Ovary (tissue), 3 donors: ENCODE measurements around the gene TUT7.

Experiments
- EP300 ChIP-seq: sonication (generic); formaldehyde crosslinking; IDR thresholded peaks from one replicate; pipeline ENCODE4 v1.6.1; 2017; ENCODE audit warnings: antibody characterized with exemption
- POLR2A ChIP-seq: fragments of 450-650 bp; IDR thresholded peaks from one replicate; pipeline ENCODE4 v1.6.1; 2017; ENCODE audit warnings: antibody characterized with exemption, mild to moderate bottlenecking, moderate library complexity
- TF ChIP-seq, protein P1 (sequence below), 3 donors: fragments of 450-650 bp in 2 of 3; fragments of 200-600 bp in 1 of 3; IDR thresholded peaks; one replicate each; pipeline versions ENCODE4 v1.5.1 to v1.8.0; 2016 to 2022; ENCODE audit warnings: antibody characterized with exemption in 3 of 3, mild to moderate bottlenecking in 1 of 3
- donor health status: DM: no; HTN: no; CAD: no.

DNA sequence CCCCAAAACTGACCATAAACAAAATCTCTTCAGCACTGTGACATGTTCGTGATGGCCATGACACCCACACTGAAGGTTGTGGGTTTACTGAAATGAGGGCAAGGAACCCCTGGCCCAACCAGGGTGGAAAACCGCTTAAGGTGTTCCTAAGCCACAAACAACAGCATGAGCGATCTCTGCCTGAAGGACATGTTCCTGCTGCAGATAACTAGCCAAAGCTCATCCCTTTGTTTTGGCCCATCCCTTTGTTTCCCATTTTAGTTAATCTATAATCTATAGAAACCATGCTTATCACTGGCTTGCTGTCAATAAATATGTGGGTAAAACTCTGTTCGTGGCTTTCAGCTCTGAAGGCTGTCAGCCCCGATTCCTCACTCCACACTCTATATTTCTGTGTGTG, 21.8 kb upstream of the TUT7 start:
- TF ChIP-seq, protein P1, sequence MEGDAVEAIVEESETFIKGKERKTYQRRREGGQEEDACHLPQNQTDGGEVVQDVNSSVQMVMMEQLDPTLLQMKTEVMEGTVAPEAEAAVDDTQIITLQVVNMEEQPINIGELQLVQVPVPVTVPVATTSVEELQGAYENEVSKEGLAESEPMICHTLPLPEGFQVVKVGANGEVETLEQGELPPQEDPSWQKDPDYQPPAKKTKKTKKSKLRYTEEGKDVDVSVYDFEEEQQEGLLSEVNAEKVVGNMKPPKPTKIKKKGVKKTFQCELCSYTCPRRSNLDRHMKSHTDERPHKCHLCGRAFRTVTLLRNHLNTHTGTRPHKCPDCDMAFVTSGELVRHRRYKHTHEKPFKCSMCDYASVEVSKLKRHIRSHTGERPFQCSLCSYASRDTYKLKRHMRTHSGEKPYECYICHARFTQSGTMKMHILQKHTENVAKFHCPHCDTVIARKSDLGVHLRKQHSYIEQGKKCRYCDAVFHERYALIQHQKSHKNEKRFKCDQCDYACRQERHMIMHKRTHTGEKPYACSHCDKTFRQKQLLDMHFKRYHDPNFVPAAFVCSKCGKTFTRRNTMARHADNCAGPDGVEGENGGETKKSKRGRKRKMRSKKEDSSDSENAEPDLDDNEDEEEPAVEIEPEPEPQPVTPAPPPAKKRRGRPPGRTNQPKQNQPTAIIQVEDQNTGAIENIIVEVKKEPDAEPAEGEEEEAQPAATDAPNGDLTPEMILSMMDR (IDR thresholded peaks at IDR 0.05): no peak
- TF ChIP-seq POLR2A (no peak), EP300 (no peak)
